ENCODE measurements around the gene ANKRD6.

ANKRD6 gene

GRCh38 chr6:89518352-89519055 lies 85.6 kb downstream of the ANKRD6 start:
- Mint-ChIP-seq H3K4me1 (ENCODE audit: low read depth in 2 of 2) (peaks cover 0 to 3% of the 10 kb centered on the region in 2 donors), H3K4me3 (no peak overlapping the region), H3K9me3 (no peaks in the 10 kb centered on the region), H3K36me3 (ENCODE audit: insufficient read depth) (no peaks in the 10 kb centered on the region), H3K27me3 (no peaks in the 10 kb centered on the region), H3K27ac (no peak overlapping the region)
- ATAC-seq (replicated peaks) (no peak), DNase-seq (no peak)

- no peak overlapping the region for H3K27ac Mint-ChIP-seq
- peaks cover 0 to 3% of the 10 kb centered on the region in 2 donors for H3K4me1 Mint-ChIP-seq (ENCODE audit: low read depth in 2 of 2)
- no peak overlapping the region for H3K4me3 Mint-ChIP-seq
- ATAC-seq (replicated peaks) = no peak
- no peaks in the 10 kb centered on the region for H3K9me3 Mint-ChIP-seq
- H3K36me3 Mint-ChIP-seq (ENCODE audit: insufficient read depth) = no peaks in the 10 kb centered on the region
- no peak for DNase-seq
- no peaks in the 10 kb centered on the region for H3K27me3 Mint-ChIP-seq
Observed at GRCh38 chr6:89520736-89521135, 87.8 kb downstream of the ANKRD6 start.

GRCh38 chr6:89522778-89523177 lies 89.8 kb downstream of the ANKRD6 start:
- no peak for ATAC-seq (replicated peaks)
- no peak for DNase-seq
- Mint-ChIP-seq H3K27me3 (no peaks in the 10 kb centered on the region), H3K4me3 (no peak overlapping the region), H3K36me3 (ENCODE audit: insufficient read depth) (no peaks in the 10 kb centered on the region), H3K27ac (no peak overlapping the region), H3K9me3 (no peaks in the 10 kb centered on the region), H3K4me1 (ENCODE audit: low read depth in 2 of 2) (peaks cover 3% of the 10 kb centered on the region in 2 donors)

- Mint-ChIP-seq H3K27ac (no peak overlapping the region), H3K27me3 (no peaks in the 10 kb centered on the region), H3K4me3 (no peak overlapping the region), H3K36me3 (ENCODE audit: insufficient read depth) (no peaks in the 10 kb centered on the region), H3K4me1 (ENCODE audit: low read depth in 2 of 2) (peaks cover 3 to 4% of the 10 kb centered on the region in 2 donors), H3K9me3 (no peaks in the 10 kb centered on the region)
- DNase-seq (no peak), ATAC-seq (replicated peaks) (no peak)
Observed at GRCh38 chr6:89525786-89526562, 93.0 kb downstream of the ANKRD6 start.

GRCh38 chr6:89526563-89526869 lies 93.6 kb downstream of the ANKRD6 start:
- no peaks in the 10 kb centered on the region for H3K27me3 Mint-ChIP-seq
- no peak overlapping the region for H3K4me3 Mint-ChIP-seq
- H3K4me1 Mint-ChIP-seq (ENCODE audit: low read depth in 2 of 2) = peaks cover 3 to 4% of the 10 kb centered on the region in 2 donors
- DNase-seq = no peak
- H3K9me3 Mint-ChIP-seq = no peaks in the 10 kb centered on the region
- no peaks in the 10 kb centered on the region for H3K36me3 Mint-ChIP-seq (ENCODE audit: insufficient read depth)
- ATAC-seq (replicated peaks) = no peak
- peak overlapping the region in 1 of 2 donors; percentile 35 for H3K27ac Mint-ChIP-seq

GRCh38 chr6:89527634-89528033 lies 94.7 kb downstream of the ANKRD6 start:
- no peak for DNase-seq
- no peaks in the 10 kb centered on the region for H3K9me3 Mint-ChIP-seq

GRCh38 chr6:89528866-89529265 lies 95.9 kb downstream of the ANKRD6 start:
- Mint-ChIP-seq H3K9me3 (no peaks in the 10 kb centered on the region), H3K36me3 (ENCODE audit: insufficient read depth) (no peaks in the 10 kb centered on the region), H3K27ac (peak overlapping the region in 1 of 2 donors; percentile 5), H3K27me3 (no peaks in the 10 kb centered on the region), H3K4me1 (ENCODE audit: low read depth in 2 of 2) (peaks cover 3 to 4% of the 10 kb centered on the region in 2 donors), H3K4me3 (no peak overlapping the region)
- ATAC-seq (replicated peaks) (no peak), DNase-seq (no peak)

More at GRCh38 chr6:89527634-89528033, 94.7 kb downstream of the ANKRD6 start:
- no peaks in the 10 kb centered on the region for H3K27me3 Mint-ChIP-seq
- H3K4me3 Mint-ChIP-seq = no peak overlapping the region
- peak overlapping the region in 1 of 2 donors; percentile 21 for H3K27ac Mint-ChIP-seq
- peaks cover 3 to 4% of the 10 kb centered on the region in 2 donors for H3K4me1 Mint-ChIP-seq (ENCODE audit: low read depth in 2 of 2)
- no peaks in the 10 kb centered on the region for H3K36me3 Mint-ChIP-seq (ENCODE audit: insufficient read depth)
- peak; percentile 58 for ATAC-seq (replicated peaks)

- Mint-ChIP-seq H3K27me3 (no peaks in the 10 kb centered on the region), H3K36me3 (ENCODE audit: insufficient read depth) (no peaks in the 10 kb centered on the region), H3K4me1 (ENCODE audit: low read depth in 2 of 2) (peaks cover 3 to 4% of the 10 kb centered on the region in 2 donors), H3K27ac (no peak overlapping the region), H3K9me3 (no peaks in the 10 kb centered on the region), H3K4me3 (no peak overlapping the region)
- DNase-seq (no peak), ATAC-seq (replicated peaks) (no peak)
Observed at GRCh38 chr6:89530982-89531381, 98.0 kb downstream of the ANKRD6 start.

GRCh38 chr6:89536231-89536630 lies 103.3 kb downstream of the ANKRD6 start:
- Mint-ChIP-seq H3K27ac (no peak overlapping the region), H3K4me3 (no peak overlapping the region)

GRCh38 chr6:89539779-89540178 lies 106.8 kb downstream of the ANKRD6 start:
- H3K36me3 Mint-ChIP-seq (ENCODE audit: insufficient read depth) = no peaks in the 10 kb centered on the region
- no peaks in the 10 kb centered on the region for H3K9me3 Mint-ChIP-seq
- no peaks in the 10 kb centered on the region for H3K4me1 Mint-ChIP-seq (ENCODE audit: low read depth in 2 of 2)
- ATAC-seq (replicated peaks) = no peak
- DNase-seq = no peak
- H3K27me3 Mint-ChIP-seq = peaks cover 13 to 23% of the 10 kb centered on the region in 2 donors
- no peak overlapping the region for H3K27ac Mint-ChIP-seq
- no peak overlapping the region for H3K4me3 Mint-ChIP-seq

More at GRCh38 chr6:89536231-89536630, 103.3 kb downstream of the ANKRD6 start:
- ATAC-seq (replicated peaks) (no peak), DNase-seq (no peak)
- Mint-ChIP-seq H3K9me3 (no peaks in the 10 kb centered on the region), H3K4me1 (ENCODE audit: low read depth in 2 of 2) (no peaks in the 10 kb centered on the region), H3K36me3 (ENCODE audit: insufficient read depth) (no peaks in the 10 kb centered on the region), H3K27me3 (peaks cover 0 to 13% of the 10 kb centered on the region in 2 donors)

- Mint-ChIP-seq H3K4me1 (ENCODE audit: low read depth in 2 of 2) (peaks cover 0 to 3% of the 10 kb centered on the region in 2 donors), H3K36me3 (ENCODE audit: insufficient read depth) (no peaks in the 10 kb centered on the region), H3K27me3 (peaks cover 13 to 23% of the 10 kb centered on the region in 2 donors), H3K9me3 (no peaks in the 10 kb centered on the region), H3K27ac (no peak overlapping the region), H3K4me3 (no peak overlapping the region)
- ATAC-seq (replicated peaks) (no peak), DNase-seq (no peak)
Observed at GRCh38 chr6:89542081-89542857, 109.3 kb downstream of the ANKRD6 start.

- no peaks in the 10 kb centered on the region for H3K9me3 Mint-ChIP-seq
Observed at GRCh38 chr6:89542866-89543265, 109.9 kb downstream of the ANKRD6 start.

GRCh38 chr6:89547281-89547680 lies 114.3 kb downstream of the ANKRD6 start:
- ATAC-seq (replicated peaks) = no peak
- Mint-ChIP-seq H3K27ac (no peak overlapping the region), H3K4me3 (no peak overlapping the region)

More at GRCh38 chr6:89542866-89543265, 109.9 kb downstream of the ANKRD6 start:
- no peak for DNase-seq
- Mint-ChIP-seq H3K27me3 (peaks cover 13 to 23% of the 10 kb centered on the region in 2 donors), H3K4me1 (ENCODE audit: low read depth in 2 of 2) (peaks cover 0 to 4% of the 10 kb centered on the region in 2 donors), H3K4me3 (no peak overlapping the region), H3K36me3 (ENCODE audit: insufficient read depth) (no peaks in the 10 kb centered on the region), H3K27ac (no peak overlapping the region)
- no peak for ATAC-seq (replicated peaks)

More at GRCh38 chr6:89547281-89547680, 114.3 kb downstream of the ANKRD6 start:
- H3K27me3 Mint-ChIP-seq = peaks cover 9 to 18% of the 10 kb centered on the region in 2 donors
- H3K4me1 Mint-ChIP-seq (ENCODE audit: low read depth in 2 of 2) = peaks cover 0 to 4% of the 10 kb centered on the region in 2 donors
- no peak for DNase-seq
- H3K36me3 Mint-ChIP-seq (ENCODE audit: insufficient read depth) = no peaks in the 10 kb centered on the region
- no peaks in the 10 kb centered on the region for H3K9me3 Mint-ChIP-seq
